SU-DHL-6 (cell line): Measurements from ENCODE around the gene RGL3.
"Not testable (repeated sequence)": the region's sequence is repeated elsewhere in the genome, so short reads cannot be mapped to it uniquely, and the experiment has no call there.

Experiments used
- CTCF ChIP-seq: fragments of 200-600 bp; sonication (generic); IDR thresholded peaks from one replicate; pipeline ENCODE4 v1.5.1; 2017; ENCODE audit warnings: antibody characterized with exemption, mild to moderate bottlenecking, low read length, moderate library complexity; ENCODE audit not compliant: insufficient read depth, poor library complexity, severe bottlenecking
- EZH2phosphoT487 ChIP-seq: fragments of 200-600 bp; sonication (generic), shearing (Covaris generic); conservative IDR thresholded peaks from 2 replicates; pipeline ENCODE4 v1.6.1; 2018; ENCODE audit warnings: mild to moderate bottlenecking, antibody characterized with exemption, low read length, moderate library complexity, mixed read lengths

GRCh38 chr19:11458912-11459311 lies 39.8 kb upstream of the RGL3 start:
- not testable (repeated sequence) for TF ChIP-seq CTCF, EZH2phosphoT487
